Ovary (tissue), 3 donors: ENCODE measurements around the gene THAP6.
"Not testable (repeated sequence)": the region's sequence is repeated elsewhere in the genome, so short reads cannot be mapped to it uniquely, and the experiment has no call there.

Experiments
- POLR2A ChIP-seq: fragments of 450-650 bp; IDR thresholded peaks from one replicate; pipeline ENCODE4 v1.6.1; 2017; ENCODE audit warnings: antibody characterized with exemption, mild to moderate bottlenecking, moderate library complexity
- TF ChIP-seq, protein P1 (sequence below), 3 donors: fragments of 450-650 bp in 2 of 3; fragments of 200-600 bp in 1 of 3; IDR thresholded peaks; one replicate each; pipeline versions ENCODE4 v1.5.1 to v1.8.0; 2016 to 2022; ENCODE audit warnings: antibody characterized with exemption in 3 of 3, mild to moderate bottlenecking in 1 of 3
- donor health status: DM: no; HTN: no; CAD: no.

GRCh38 chr4:75519452-75519851 lies 5.2 kb downstream of the THAP6 start:
- TF ChIP-seq, protein P1, sequence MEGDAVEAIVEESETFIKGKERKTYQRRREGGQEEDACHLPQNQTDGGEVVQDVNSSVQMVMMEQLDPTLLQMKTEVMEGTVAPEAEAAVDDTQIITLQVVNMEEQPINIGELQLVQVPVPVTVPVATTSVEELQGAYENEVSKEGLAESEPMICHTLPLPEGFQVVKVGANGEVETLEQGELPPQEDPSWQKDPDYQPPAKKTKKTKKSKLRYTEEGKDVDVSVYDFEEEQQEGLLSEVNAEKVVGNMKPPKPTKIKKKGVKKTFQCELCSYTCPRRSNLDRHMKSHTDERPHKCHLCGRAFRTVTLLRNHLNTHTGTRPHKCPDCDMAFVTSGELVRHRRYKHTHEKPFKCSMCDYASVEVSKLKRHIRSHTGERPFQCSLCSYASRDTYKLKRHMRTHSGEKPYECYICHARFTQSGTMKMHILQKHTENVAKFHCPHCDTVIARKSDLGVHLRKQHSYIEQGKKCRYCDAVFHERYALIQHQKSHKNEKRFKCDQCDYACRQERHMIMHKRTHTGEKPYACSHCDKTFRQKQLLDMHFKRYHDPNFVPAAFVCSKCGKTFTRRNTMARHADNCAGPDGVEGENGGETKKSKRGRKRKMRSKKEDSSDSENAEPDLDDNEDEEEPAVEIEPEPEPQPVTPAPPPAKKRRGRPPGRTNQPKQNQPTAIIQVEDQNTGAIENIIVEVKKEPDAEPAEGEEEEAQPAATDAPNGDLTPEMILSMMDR (IDR thresholded peaks at IDR 0.05): not testable (repeated sequence)
- not testable (repeated sequence) for TF ChIP-seq POLR2A
